ENCODE measurements around the gene ALKBH6.

GRCh38 chr19:35978832-35979365 lies 35.1 kb downstream of the ALKBH6 start:
- no peak for TF ChIP-seq CTCF (tag by site-specific recombination; IDR thresholded peaks at IDR 0.05)
- TF ChIP-seq ZNF585B (tag by site-specific recombination; IDR thresholded peaks at IDR 0.05), result no peak
- no peak for TF ChIP-seq ZNF175 (tag by site-specific recombination; IDR thresholded peaks at IDR 0.05)
- no peak for TF ChIP-seq ZIC2 (tag by site-specific recombination; IDR thresholded peaks at IDR 0.05)
- TF ChIP-seq ZNF274 (IDR thresholded peaks at IDR 0.05; ENCODE audit: low read length), result no peak
- TF ChIP-seq ZNF274 (tag by site-specific recombination; IDR thresholded peaks at IDR 0.05; ENCODE audit: borderline replicate concordance), result no peak
- TF ChIP-seq KLF10 (tag by site-specific recombination; IDR thresholded peaks at IDR 0.05), result no peak
- no peak for TF ChIP-seq ZNF132 (tag by site-specific recombination; IDR thresholded peaks at IDR 0.05; ENCODE audit: borderline replicate concordance)
- no peak for TF ChIP-seq ZNF571 (tag by site-specific recombination; IDR thresholded peaks at IDR 0.05)
- no peak for TF ChIP-seq KLF8 (tag by site-specific recombination; IDR thresholded peaks at IDR 0.05)
- no peak for TF ChIP-seq PRDM10 (tag by site-specific recombination; IDR thresholded peaks at IDR 0.05)
- no peak for TF ChIP-seq ZNF112 (tag by site-specific recombination; IDR thresholded peaks at IDR 0.05)
- no peak for TF ChIP-seq INSM2 (tag by site-specific recombination; IDR thresholded peaks at IDR 0.05)
- TF ChIP-seq ZBTB26 (tag by site-specific recombination; optimal IDR thresholded peaks at IDR 0.05), result no peak

All from HEK293 (cell line).